ENCODE results near the gene TBCEL. TPM values are rescaled to one million over a fixed set of nuclear protein-coding genes. Genes with fewer than 3 reads are reported as not detected.

The TBCEL gene, protein sequence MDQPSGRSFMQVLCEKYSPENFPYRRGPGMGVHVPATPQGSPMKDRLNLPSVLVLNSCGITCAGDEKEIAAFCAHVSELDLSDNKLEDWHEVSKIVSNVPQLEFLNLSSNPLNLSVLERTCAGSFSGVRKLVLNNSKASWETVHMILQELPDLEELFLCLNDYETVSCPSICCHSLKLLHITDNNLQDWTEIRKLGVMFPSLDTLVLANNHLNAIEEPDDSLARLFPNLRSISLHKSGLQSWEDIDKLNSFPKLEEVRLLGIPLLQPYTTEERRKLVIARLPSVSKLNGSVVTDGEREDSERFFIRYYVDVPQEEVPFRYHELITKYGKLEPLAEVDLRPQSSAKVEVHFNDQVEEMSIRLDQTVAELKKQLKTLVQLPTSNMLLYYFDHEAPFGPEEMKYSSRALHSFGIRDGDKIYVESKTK
- 10 to 100 TPM; 17.1 to 24.7 (median 20.6) TPM for total RNA-seq

DNA sequence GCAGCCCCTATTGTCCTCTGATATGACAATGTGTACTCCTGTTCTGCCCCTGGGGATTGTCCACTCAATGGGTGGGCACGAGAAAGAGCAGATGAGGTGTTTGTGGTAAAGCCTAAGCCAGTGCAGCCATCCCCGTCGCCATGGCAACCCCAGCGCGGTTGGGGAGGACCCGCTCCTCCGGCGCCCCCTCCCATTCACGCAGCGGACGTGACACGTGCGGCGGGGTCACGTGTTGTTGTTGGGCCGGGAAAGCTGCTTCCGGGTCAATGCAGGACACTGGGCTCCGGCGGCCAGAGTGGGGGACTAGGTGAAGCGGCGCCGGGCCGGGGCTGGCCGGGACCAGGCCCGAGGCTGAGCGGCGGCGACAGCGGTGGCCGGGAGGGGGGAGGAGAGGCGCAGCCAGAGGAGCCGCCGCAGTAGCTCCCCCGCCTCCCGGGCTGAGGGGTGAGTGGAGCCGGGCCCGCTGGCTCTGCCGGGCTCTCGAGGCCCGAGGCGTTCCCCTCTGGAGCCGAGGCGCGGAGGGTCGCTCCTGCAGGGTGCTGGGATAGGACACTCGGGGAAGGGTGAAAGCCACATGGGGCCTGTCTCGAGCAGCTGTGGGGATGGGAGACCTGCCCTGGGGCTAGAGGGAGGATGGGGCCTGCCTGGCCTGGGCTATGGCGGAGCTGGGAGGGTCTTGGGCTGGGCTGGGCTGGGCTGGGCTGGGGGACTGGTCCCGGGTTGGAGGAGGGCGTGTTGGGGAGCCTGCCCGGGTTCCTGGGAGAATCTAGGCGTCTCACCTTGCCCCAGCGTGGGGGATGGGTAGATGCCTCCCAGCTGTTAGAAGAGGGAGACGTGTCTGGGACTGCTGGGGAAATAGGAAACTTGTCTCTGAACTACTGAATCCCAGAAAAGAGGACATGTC, at the start of gene TBCEL:
TBCEL (plus strand) TSS at position 255 of the 904 bp plus-strand sequence. CDS start 21,589 bp downstream, outside the sequence.
- TF ChIP-seq EP300 (IDR thresholded peaks at IDR 0.05), result peak in 1 of 2 donors; percentile 79
- no peak for TF ChIP-seq POLR2A (IDR thresholded peaks at IDR 0.05)
- TF ChIP-seq, protein P1, sequence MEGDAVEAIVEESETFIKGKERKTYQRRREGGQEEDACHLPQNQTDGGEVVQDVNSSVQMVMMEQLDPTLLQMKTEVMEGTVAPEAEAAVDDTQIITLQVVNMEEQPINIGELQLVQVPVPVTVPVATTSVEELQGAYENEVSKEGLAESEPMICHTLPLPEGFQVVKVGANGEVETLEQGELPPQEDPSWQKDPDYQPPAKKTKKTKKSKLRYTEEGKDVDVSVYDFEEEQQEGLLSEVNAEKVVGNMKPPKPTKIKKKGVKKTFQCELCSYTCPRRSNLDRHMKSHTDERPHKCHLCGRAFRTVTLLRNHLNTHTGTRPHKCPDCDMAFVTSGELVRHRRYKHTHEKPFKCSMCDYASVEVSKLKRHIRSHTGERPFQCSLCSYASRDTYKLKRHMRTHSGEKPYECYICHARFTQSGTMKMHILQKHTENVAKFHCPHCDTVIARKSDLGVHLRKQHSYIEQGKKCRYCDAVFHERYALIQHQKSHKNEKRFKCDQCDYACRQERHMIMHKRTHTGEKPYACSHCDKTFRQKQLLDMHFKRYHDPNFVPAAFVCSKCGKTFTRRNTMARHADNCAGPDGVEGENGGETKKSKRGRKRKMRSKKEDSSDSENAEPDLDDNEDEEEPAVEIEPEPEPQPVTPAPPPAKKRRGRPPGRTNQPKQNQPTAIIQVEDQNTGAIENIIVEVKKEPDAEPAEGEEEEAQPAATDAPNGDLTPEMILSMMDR (IDR thresholded peaks at IDR 0.05), result peak in 1 of 5 experiments; percentile 21
- no peaks in the 10 kb centered on the region for H3K27me3 ChIP-seq
- DNase-seq (ENCODE audit: low spot score in 2 of 2), result peak; percentile 62 to 82
- H3K27ac ChIP-seq, result peak within 1 kb of the TSS in 3 of 4 donors; percentile 48 to 79 (median 70)
- H3K36me3 ChIP-seq, result no peaks in the 10 kb centered on the region
- H3K9me3 ChIP-seq, result no peaks in the 10 kb centered on the region
- peak within 1 kb of the TSS; percentile 56 to 91 (median 68) for H3K4me3 ChIP-seq
- H3K4me1 ChIP-seq, result peaks cover 0 to 25% (median 10%) of the 10 kb centered on the region in 4 donors
- 1% methylated on average over 17 to 34 of the region's 54 CpGs for WGBS, 2 donors

DNA sequence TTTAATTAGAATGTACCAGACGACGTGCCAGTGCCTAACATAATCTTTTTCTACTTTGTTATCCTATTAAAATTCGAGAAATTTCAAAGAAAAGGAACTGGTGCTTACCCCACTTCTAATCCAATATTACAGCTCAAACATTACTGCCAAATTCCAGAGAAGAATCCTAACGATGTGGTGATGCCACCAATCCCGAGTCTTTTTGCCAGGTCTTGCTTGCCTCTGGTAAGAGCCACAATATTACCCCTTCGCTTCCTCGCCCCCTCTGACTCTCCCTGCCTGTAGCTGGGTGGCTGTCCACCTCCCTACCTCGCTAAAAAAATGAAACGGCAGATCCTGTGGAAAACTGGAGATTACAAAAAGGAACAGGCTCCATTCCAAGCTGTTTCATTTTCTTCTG, 49.4 kb upstream of the TBCEL start:
- DNase-seq (ENCODE audit: low spot score in 2 of 2), result no peak
- no peak overlapping the region for H3K4me3 ChIP-seq
- no peak for TF ChIP-seq POLR2A (IDR thresholded peaks at IDR 0.05)
- WGBS, 2 donors, result 64 to 65% methylated on average over 9 of the region's 9 CpGs
- H3K36me3 ChIP-seq, result no peaks in the 10 kb centered on the region
- no peak overlapping the region for H3K27ac ChIP-seq
- no peaks in the 10 kb centered on the region for H3K4me1 ChIP-seq
- H3K27me3 ChIP-seq, result no peaks in the 10 kb centered on the region
- H3K9me3 ChIP-seq, result no peaks in the 10 kb centered on the region

DNA sequence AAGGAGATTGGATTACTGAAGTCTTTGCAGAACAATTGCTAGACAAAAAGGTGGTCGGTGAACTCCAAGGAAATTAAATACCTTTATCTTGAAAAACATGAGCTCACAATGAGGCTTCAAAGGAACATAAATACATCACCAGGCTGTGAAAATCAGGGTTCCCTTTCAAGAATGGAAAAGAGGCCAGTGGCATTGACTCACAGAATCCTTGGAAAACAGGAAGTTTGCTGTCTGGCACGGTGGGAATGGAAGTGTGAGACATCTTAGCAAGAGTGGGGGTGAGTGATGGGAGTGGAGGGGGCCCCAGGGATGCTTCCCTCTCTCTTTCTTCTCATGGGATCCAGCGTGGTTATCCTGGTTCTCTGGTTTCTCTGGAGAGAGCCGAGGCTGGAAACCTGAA, 48.9 kb upstream of the TBCEL start:
- Histone ChIP-seq H3K4me3 (no peak overlapping the region), H3K4me1 (no peaks in the 10 kb centered on the region), H3K27ac (no peak overlapping the region), H3K9me3 (no peaks in the 10 kb centered on the region), H3K27me3 (no peaks in the 10 kb centered on the region), H3K36me3 (no peaks in the 10 kb centered on the region)
- DNase-seq (ENCODE audit: low spot score in 2 of 2), result no peak
- TF ChIP-seq EP300 (IDR thresholded peaks at IDR 0.05) (no peak), POLR2A (IDR thresholded peaks at IDR 0.05) (no peak)
- TF ChIP-seq, protein P1 (IDR thresholded peaks at IDR 0.05), result no peak
- WGBS, 2 donors, result 42 to 43% methylated on average over 4 of the region's 4 CpGs

DNA sequence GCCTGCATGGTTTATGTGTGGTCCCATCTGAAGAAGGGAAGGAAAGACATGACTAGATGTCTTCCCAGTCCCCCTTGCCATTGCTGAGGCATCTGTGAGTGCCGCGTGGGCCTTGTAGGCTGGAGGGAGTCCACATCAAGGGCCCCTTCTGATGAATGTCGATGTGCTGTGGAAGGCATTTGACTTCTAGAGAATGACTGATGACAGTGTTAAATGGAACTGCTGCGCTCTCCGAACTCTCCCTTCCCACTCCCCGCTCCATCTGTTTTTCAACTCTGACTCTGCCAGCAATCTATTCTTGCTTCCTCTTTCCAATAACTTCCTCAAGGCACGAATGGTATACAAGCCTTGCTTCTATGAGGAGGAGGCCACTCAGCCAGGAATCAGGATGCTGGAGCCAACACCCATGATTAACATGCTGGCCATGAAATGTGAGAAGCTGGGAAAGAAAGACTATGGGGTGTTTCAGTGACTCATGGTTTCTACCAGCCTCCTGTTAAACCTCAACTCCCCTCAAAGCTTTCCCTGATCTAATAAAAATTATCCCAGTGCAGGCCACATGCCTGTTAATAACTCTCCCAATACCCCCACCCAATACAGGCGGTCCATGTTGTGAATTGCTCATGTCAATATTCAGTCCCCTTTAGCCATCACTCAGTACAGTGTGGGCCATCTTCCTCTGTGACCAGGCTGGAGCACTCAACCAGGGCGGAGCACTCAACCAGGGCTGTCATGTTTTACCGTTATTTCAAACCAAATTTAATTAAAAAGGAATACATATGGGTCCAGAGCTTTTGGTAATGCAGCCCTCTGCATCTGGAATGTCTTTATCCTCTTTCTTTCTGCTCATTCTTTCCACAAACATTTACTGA, 46.4 kb upstream of the TBCEL start:
- WGBS, 2 donors, result 86 to 89% methylated on average over 10 of the region's 10 CpGs
- no peaks in the 10 kb centered on the region for H3K36me3 ChIP-seq
- no peak for DNase-seq (ENCODE audit: low spot score in 2 of 2)
- H3K9me3 ChIP-seq, result no peaks in the 10 kb centered on the region
- H3K4me3 ChIP-seq, result no peak overlapping the region
- TF ChIP-seq POLR2A (IDR thresholded peaks at IDR 0.05), result no peak
- TF ChIP-seq, protein P1 (IDR thresholded peaks at IDR 0.05), result no peak
- TF ChIP-seq EP300 (IDR thresholded peaks at IDR 0.05), result no peak
- H3K27ac ChIP-seq, result no peak overlapping the region
- H3K4me1 ChIP-seq, result no peaks in the 10 kb centered on the region
- no peaks in the 10 kb centered on the region for H3K27me3 ChIP-seq

DNA sequence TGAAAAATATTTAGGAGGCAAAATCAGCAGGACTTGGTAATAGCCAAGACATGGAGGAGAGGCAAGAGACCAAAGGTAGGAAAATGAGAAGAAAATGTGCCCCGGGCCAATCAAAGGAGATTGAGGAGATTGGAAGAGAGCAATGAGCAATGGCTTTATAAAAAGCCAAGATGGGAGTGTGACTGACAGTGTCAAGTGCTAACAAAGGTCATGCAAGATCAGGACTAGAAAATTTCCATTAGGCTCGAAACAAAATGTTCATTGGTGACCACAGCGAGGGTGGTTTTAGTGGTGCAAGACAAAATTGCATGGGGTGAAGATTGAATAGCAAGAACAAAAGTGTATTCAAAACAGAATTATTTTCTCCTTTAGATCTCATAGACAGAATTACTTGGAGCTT, 45.2 kb upstream of the TBCEL start:
- Histone ChIP-seq H3K27me3 (no peaks in the 10 kb centered on the region), H3K27ac (no peak overlapping the region), H3K9me3 (no peaks in the 10 kb centered on the region), H3K4me3 (no peak overlapping the region), H3K36me3 (no peaks in the 10 kb centered on the region), H3K4me1 (no peaks in the 10 kb centered on the region)
- no peak for TF ChIP-seq EP300 (IDR thresholded peaks at IDR 0.05)
- TF ChIP-seq, protein P1 (IDR thresholded peaks at IDR 0.05), result no peak
- TF ChIP-seq POLR2A (IDR thresholded peaks at IDR 0.05), result no peak
- WGBS, 2 donors, result 46% methylated on average over 3 of the region's 3 CpGs
- DNase-seq (ENCODE audit: low spot score in 2 of 2), result no peak
